Activated B cell treated with CpG ODN at 0.5 μM for 24 hours (primary cell): ENCODE results near the gene P2RX6. TPM values are rescaled to one million over a fixed set of nuclear protein-coding genes. Genes with fewer than 3 reads are reported as not detected.

ENCODE experiments used
- ATAC-seq: fragments of 200-7000 bp; cut with Tn5 transposase; one replicate; pipeline ENCODE4 v1.10.0; 2021; ENCODE audit warnings: low read depth, mild to moderate bottlenecking, moderate library complexity
- CTCF ChIA-PET: fragments of 350-600 bp; sonication (Branson Sonifier 250); formaldehyde crosslinking; loops from one replicate; lab custom pipeline; 2021; ENCODE audit warnings: antibody characterized with exemption; lab: Charles Lee
- POLR2A ChIA-PET: fragments of 350-600 bp; sonication (Branson Sonifier 250); formaldehyde crosslinking; loops from one replicate; lab custom pipeline; 2021; ENCODE audit warnings: antibody characterized with exemption; lab: Charles Lee
- DNase-seq: peaks from one replicate; pipeline ENCODE4 v3.0.0; 2022
- H3K27ac Mint-ChIP-seq: one replicate; pipeline ENCODE4 v1.8.0; 2020; ENCODE audit warnings: mixed read lengths
- H3K27me3 Mint-ChIP-seq: one replicate; pipeline ENCODE4 v1.8.0; 2021; ENCODE audit warnings: mixed read lengths
- H3K36me3 Mint-ChIP-seq: one replicate; pipeline ENCODE4 v1.8.0; 2021; ENCODE audit warnings: low read depth, mixed read lengths
- H3K4me1 Mint-ChIP-seq: one replicate; pipeline ENCODE4 v1.8.0; 2021; ENCODE audit warnings: mixed read lengths
- H3K4me3 Mint-ChIP-seq: one replicate; pipeline ENCODE4 v1.8.0; 2020; ENCODE audit warnings: mild to moderate bottlenecking, mixed read lengths
- H3K9me3 Mint-ChIP-seq: one replicate; pipeline ENCODE4 v1.8.0; 2020; ENCODE audit warnings: mixed read lengths
- CTCF ChIP-seq: fragments of 200-600 bp; IDR thresholded peaks from one replicate; pipeline ENCODE4 v1.8.0; 2022; ENCODE audit warnings: antibody characterized with exemption, mild to moderate bottlenecking
- intact Hi-C: fragments of 100-400 bp; cut with micrococcal nuclease; formaldehyde crosslinking; loops from one replicate; pipeline ENCODE4 v1.15.1; 2024
- total RNA-seq: library from RNA; stranded (reverse); gene quantifications from 2 replicates; pipeline ENCODE4 v1.2.3, GENCODE V29; 2022

Gene P2RX6
- total RNA-seq, 1 donor from 2014 or later, result 0.67 TPM

DNA sequence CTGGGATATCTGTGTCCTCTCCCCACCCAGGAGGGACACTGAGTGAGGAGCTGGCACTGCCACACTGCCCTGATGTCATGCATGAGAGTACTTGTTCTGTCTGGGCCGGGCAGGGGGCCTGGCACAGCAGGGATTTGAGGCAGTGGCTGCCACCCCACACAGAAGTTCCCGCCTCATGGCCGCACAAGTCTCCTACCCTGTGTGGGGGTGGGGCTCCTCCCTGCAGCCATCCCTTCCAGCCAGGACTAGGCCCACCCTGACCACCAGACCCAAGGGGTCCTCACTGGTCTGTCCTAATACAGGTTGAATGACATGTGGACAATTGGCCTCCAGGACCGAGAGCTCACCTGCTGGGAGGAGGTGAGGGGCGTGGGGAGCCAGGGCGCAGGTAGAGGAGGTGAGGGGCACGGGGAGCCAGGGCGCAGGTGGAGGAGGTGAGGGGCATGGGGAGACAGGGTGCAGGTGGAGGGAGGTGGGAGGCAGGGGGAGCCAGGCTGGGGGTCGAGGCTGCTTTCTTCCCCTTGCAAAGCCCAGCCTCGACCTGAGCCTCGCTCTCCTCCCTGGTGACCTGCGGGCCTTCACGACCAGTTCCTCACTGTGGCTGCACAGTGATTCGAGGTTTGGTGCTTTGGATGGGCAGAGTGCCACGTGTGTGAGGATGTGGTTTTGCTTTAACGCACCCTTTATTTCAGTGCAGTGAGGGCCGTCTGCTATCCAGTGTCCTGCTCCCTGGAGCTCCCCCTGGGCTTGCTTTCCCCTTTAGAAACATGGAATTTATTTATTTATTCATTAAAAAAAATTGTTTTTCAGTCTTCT is 25.4 kb upstream of the P2RX6 start:
- no peaks in the 10 kb centered on the region for H3K9me3 Mint-ChIP-seq
- ATAC-seq, result no peak
- no peak overlapping the region for H3K4me3 Mint-ChIP-seq
- ChIA-PET CTCF (no interaction called here), POLR2A (interaction anchor here (1.4 kb wide), 1 partner anchor 7 kb away, joined by 4 read pairs; the partner anchor contains the start of gene LZTR1)
- peaks cover 2% of the 10 kb centered on the region for H3K4me1 Mint-ChIP-seq
- peaks cover 50% of the 10 kb centered on the region for H3K36me3 Mint-ChIP-seq
- H3K27me3 Mint-ChIP-seq, result no peaks in the 10 kb centered on the region
- no peak for TF ChIP-seq CTCF
- DNase-seq, result no peak
- intact Hi-C loops, result no loop called here
- H3K27ac Mint-ChIP-seq, result no peak overlapping the region

DNA sequence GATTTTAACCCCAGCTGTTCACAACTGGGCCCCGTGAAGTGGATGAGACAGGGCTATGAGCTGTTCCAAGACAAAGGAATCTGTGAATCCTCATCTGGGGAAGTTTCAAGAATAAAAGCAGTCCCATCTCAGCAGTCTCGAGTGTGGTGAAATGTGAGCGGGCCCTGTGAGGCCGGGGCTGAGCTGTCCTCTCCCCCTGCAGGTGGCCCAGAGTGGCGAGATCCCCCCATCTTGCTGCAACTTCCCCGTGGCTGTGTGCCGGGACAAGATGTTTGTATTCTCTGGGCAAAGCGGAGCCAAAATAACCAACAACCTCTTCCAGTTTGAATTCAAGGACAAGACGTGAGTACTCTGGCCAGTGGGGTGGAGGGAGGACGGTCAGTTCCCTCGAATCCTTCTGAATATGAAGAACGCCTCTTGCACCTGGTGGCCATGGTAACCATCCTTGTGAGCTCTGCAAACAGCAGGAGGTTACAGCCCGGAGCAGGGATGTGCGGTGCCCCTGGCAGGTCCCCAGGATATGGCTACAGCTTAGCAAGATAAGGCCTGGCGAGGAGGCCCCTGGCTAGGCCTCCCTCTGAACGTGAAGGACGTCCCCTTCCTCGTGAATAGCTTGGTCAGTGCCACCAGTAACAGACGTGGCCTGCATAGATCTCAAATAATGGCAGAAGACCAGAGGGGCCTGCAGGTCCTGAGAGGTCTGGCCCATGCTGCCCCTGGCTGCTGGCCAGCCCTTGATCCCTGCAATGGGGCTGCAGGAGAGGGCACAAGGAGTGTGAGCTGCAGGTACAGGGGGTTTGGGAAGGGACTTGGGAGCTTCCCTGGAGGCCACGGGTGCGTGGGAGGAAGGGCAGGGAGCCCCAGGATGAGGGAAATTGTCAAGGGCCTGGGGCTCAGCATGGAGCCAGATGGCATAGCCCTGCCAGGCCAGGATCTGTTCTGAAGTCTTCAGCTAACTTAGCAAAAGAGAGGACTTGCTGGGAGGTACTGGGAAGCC is 24.5 kb upstream of the P2RX6 start:
- ATAC-seq, result no peak
- Mint-ChIP-seq H3K4me1 (peaks cover 2% of the 10 kb centered on the region), H3K27me3 (no peaks in the 10 kb centered on the region), H3K4me3 (no peak overlapping the region), H3K36me3 (peaks cover 55% of the 10 kb centered on the region), H3K9me3 (no peaks in the 10 kb centered on the region), H3K27ac (no peak overlapping the region)
- intact Hi-C loops, result no loop called here
- no peak for DNase-seq
- ChIA-PET POLR2A (interaction anchor here (1.4 kb wide), 1 partner anchor 8 kb away, joined by 4 read pairs; the partner anchor contains the start of gene LZTR1), CTCF (interaction anchor here (0.6 kb wide), 1 partner anchor 33 kb away, joined by 3 read pairs; no protein-coding TSS in a partner anchor)
- TF ChIP-seq CTCF, result no peak

- TF ChIP-seq CTCF, result no peak
- H3K4me3 Mint-ChIP-seq, result no peak overlapping the region
- no peak overlapping the region for H3K27ac Mint-ChIP-seq
- ChIA-PET POLR2A (interaction anchor here (1.4 kb wide), 1 partner anchor 9 kb away, joined by 4 read pairs; the partner anchor contains the start of gene LZTR1), CTCF (no interaction called here)
- no peaks in the 10 kb centered on the region for H3K9me3 Mint-ChIP-seq
- peaks cover 56% of the 10 kb centered on the region for H3K36me3 Mint-ChIP-seq
- DNase-seq (no peak), ATAC-seq (no peak)
- peaks cover 2% of the 10 kb centered on the region for H3K4me1 Mint-ChIP-seq
- H3K27me3 Mint-ChIP-seq, result no peaks in the 10 kb centered on the region
- intact Hi-C loops, result no loop called here
These were observed 23.5 kb upstream of the P2RX6 start for GRCh38 chr22:20991252-20992055.

GRCh38 chr22:20992056-20992442 is 22.9 kb upstream of the P2RX6 start:
- H3K36me3 Mint-ChIP-seq, result peaks cover 54% of the 10 kb centered on the region
- H3K4me3 Mint-ChIP-seq, result no peak overlapping the region
- TF ChIP-seq CTCF, result no peak
- no peak for ATAC-seq
- no peaks in the 10 kb centered on the region for H3K9me3 Mint-ChIP-seq
- H3K4me1 Mint-ChIP-seq, result peaks cover 2% of the 10 kb centered on the region
- intact Hi-C loops, result no loop called here
- no peak overlapping the region for H3K27ac Mint-ChIP-seq
- no peaks in the 10 kb centered on the region for H3K27me3 Mint-ChIP-seq
- ChIA-PET CTCF (no interaction called here), POLR2A (no interaction called here)
- no peak for DNase-seq
